Fibroblast of gingiva (primary cell): Measurements from ENCODE around the gene ZNF677.
A peak's percentile ranks its signal among the peaks of the same experiment; 100 is the strongest.
"Not testable (repeated sequence)": the region's sequence is repeated elsewhere in the genome, so short reads cannot be mapped to it uniquely, and the experiment has no call there.

Experiments
- DNase-seq: peaks from one replicate; pipeline ENCODE4 v3.0.0-alpha.2; 2011; ENCODE audit warnings: low read depth

The ZNF677 gene

GRCh38 chr19:53254411-53255341, at the start of gene ZNF677:
Gene ZNF677, minus strand, starts transcription at chr19:53254873. Its CDS starts 3,323 bp downstream, at chr19:53251550.
- DNase-seq: peak; percentile 91

- not testable (repeated sequence) for DNase-seq
These were observed 46.7 kb upstream of the ZNF677 start for GRCh38 chr19:53301341-53301740.

- DNase-seq: no peak
These were observed 40.2 kb upstream of the ZNF677 start for GRCh38 chr19:53294786-53295441.

GRCh38 chr19:53290758-53291549, 36.3 kb upstream of the ZNF677 start:
- DNase-seq: no peak

GRCh38 chr19:53285087-53285486, 30.4 kb upstream of the ZNF677 start:
- DNase-seq: no peak

GRCh38 chr19:53281947-53282346, 27.3 kb upstream of the ZNF677 start:
- not testable (repeated sequence) for DNase-seq

- no peak for DNase-seq
These were observed 20.8 kb upstream of the ZNF677 start for GRCh38 chr19:53275480-53275879.

- no peak for DNase-seq
These were observed 17.4 kb upstream of the ZNF677 start for GRCh38 chr19:53272044-53272443.

GRCh38 chr19:53269861-53270260, 15.2 kb upstream of the ZNF677 start:
- not testable (repeated sequence) for DNase-seq

GRCh38 chr19:53267623-53268022, 12.9 kb upstream of the ZNF677 start, which contains the start of gene VN1R4:
Gene VN1R4, minus strand, starts transcription at chr19:53267723. Its CDS starts 58 bp downstream, at chr19:53267665.
- not testable (repeated sequence) for DNase-seq

- not testable (repeated sequence) for DNase-seq
These were observed 3.2 kb upstream of the ZNF677 start, which contains the start of gene VN1R2 for GRCh38 chr19:53257715-53258342. Gene VN1R2, plus strand, starts transcription at chr19:53258292. Its CDS starts 84 bp downstream, at chr19:53258376.

- DNase-seq: no peak
These were observed 8.2 kb downstream of the ZNF677 start for GRCh38 chr19:53246498-53246897.

- DNase-seq: no peak
These were observed 17.4 kb downstream of the ZNF677 start for GRCh38 chr19:53237114-53237777.

- no peak for DNase-seq
These were observed 30.1 kb downstream of the ZNF677 start for GRCh38 chr19:53224606-53225005.

- not testable (repeated sequence) for DNase-seq
These were observed 32.0 kb downstream of the ZNF677 start for GRCh38 chr19:53222716-53223115.

- DNase-seq: no peak
These were observed 41.9 kb downstream of the ZNF677 start for GRCh38 chr19:53212703-53213320.

- DNase-seq: not testable (repeated sequence)
These were observed 43.1 kb downstream of the ZNF677 start for GRCh38 chr19:53211554-53211953.

GRCh38 chr19:53196777-53197396, 57.8 kb downstream of the ZNF677 start:
- DNase-seq: peak; percentile 89

- peak; percentile 70 for DNase-seq
These were observed 59.3 kb downstream of the ZNF677 start for GRCh38 chr19:53195265-53195903.
